Neural progenitor cell (in vitro differentiated cells): Measurements from ENCODE around the gene MYH7. TPM values are rescaled to one million over a fixed set of nuclear protein-coding genes. Genes with fewer than 3 reads are reported as not detected.
"Not testable (repeated sequence)": the region's sequence is repeated elsewhere in the genome, so short reads cannot be mapped to it uniquely, and the experiment has no call there.

Experiments
- DNase-seq: peaks from one replicate; pipeline ENCODE4 v3.0.0-alpha.2; 2016; ENCODE audit warnings: low spot score
- H2AFZ ChIP-seq: fragments of 200-600 bp; sonication (generic); replicated peaks from 2 replicates; pipeline ENCODE4 v1.6.1; 2016; ENCODE audit warnings: antibody characterized with exemption
- H3F3A ChIP-seq: fragments of 200-600 bp; sonication (generic); 2 replicates; pipeline ENCODE4 v1.6.1; 2016; ENCODE audit warnings: antibody characterized with exemption, low read depth
- H3K27ac ChIP-seq: fragments of 200-600 bp; sonication (generic); 2 replicates; pipeline ENCODE4 v1.5.1; 2016; ENCODE audit warnings: mild to moderate bottlenecking
- H3K27me3 ChIP-seq: fragments of 200-600 bp; sonication (generic); 2 replicates; pipeline ENCODE4 v1.6.1; 2016; ENCODE audit warnings: mild to moderate bottlenecking, moderate library complexity
- H3K36me3 ChIP-seq: fragments of 200-600 bp; sonication (generic); 2 replicates; pipeline ENCODE4 v1.5.1; 2016
- H3K4me1 ChIP-seq: fragments of 200-600 bp; sonication (generic); 2 replicates; pipeline ENCODE4 v1.6.1; 2016; ENCODE audit warnings: mixed run types
- H3K4me2 ChIP-seq: fragments of 200-600 bp; sonication (generic); 2 replicates; pipeline ENCODE4 v1.6.1; 2016
- H3K4me3 ChIP-seq: fragments of 200-600 bp; sonication (generic); 2 replicates; pipeline ENCODE4 v1.5.1; 2016
- H3K79me2 ChIP-seq: fragments of 200-600 bp; sonication (generic); 2 replicates; pipeline ENCODE4 v1.6.1; 2016; ENCODE audit warnings: low read depth
- H3K9ac ChIP-seq: fragments of 200-600 bp; sonication (generic); 2 replicates; pipeline ENCODE4 v1.6.1; 2016
- H3K9me3 ChIP-seq: fragments of 200-600 bp; sonication (generic); 2 replicates; pipeline ENCODE4 v1.5.1; 2016; ENCODE audit warnings: low read depth
- H4K20me1 ChIP-seq: fragments of 200-600 bp; sonication (generic); 2 replicates; pipeline ENCODE4 v1.6.1; 2016; ENCODE audit warnings: low read depth
- H3K27ac Mint-ChIP-seq: 3 replicates; pipeline ENCODE4 v1.8.0; 2021; ENCODE audit warnings: mixed read lengths
- H3K27me3 Mint-ChIP-seq: 2 replicates; pipeline ENCODE4 v1.8.0; 2022; ENCODE audit warnings: low read depth, mild to moderate bottlenecking, inconsistent platforms, moderate library complexity, mixed read lengths; ENCODE audit not compliant: insufficient read depth
- H3K36me3 Mint-ChIP-seq: 3 replicates; pipeline ENCODE4 v1.8.0; 2021; ENCODE audit warnings: mixed read lengths
- H3K4me1 Mint-ChIP-seq: 3 replicates; pipeline ENCODE4 v1.8.0; 2021; ENCODE audit warnings: mixed read lengths
- H3K4me3 Mint-ChIP-seq: 3 replicates; pipeline ENCODE4 v1.8.0; 2021; ENCODE audit warnings: mild to moderate bottlenecking, moderate library complexity, mixed read lengths
- H3K9me3 Mint-ChIP-seq: 3 replicates; pipeline ENCODE4 v1.8.0; 2020; ENCODE audit warnings: mixed read lengths
- EZH2 ChIP-seq: fragments of 200-600 bp; sonication (generic); IDR thresholded peaks from 2 replicates; pipeline ENCODE4 v1.6.1; 2017; ENCODE audit warnings: antibody characterized with exemption, mild to moderate bottlenecking, moderate library complexity
- EZH2phosphoT487 ChIP-seq: fragments of 200-600 bp; sonication (generic); IDR thresholded peaks from 2 replicates; pipeline ENCODE4 v1.6.1; 2017; ENCODE audit warnings: antibody characterized with exemption
- total RNA-seq: library from RNA; depleted of rRNA; stranded (reverse); fragments of >200 nt; gene quantifications from 2 replicates; pipeline ENCODE4 v1.2.3, GENCODE V29; 2015; ENCODE audit warnings: low replicate concordance
- TF ChIP-seq, protein P1 (sequence below): fragments of 200-600 bp; sonication (generic); IDR thresholded peaks from 2 replicates; pipeline ENCODE4 v1.5.1; 2017; ENCODE audit warnings: antibody characterized with exemption, mild to moderate bottlenecking

MYH7 gene
- total RNA-seq, 1 donor from 2014 or later, result not detected

DNA sequence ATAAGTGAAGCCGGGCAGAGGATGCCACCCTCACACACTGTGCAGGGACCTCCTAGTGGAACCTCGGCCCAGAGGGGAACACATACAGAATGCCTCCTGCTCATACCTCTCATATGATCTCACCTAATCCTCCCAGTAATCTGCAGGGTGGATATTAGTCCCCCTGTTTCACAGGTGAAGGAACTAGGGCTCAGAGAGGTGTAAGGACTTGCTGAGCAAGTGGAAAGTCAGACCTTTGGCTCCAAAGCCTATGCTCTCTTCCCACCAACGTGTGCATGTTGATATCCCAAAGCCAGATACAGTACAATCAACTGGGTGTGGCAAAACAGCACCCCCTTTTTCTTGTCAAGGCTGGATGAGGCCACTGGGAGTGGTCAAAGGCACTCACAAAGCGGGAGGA, 31.6 kb downstream of the MYH7 start:
- Histone ChIP-seq H3K36me3 (no peaks in the 10 kb centered on the region), H3F3A (no peaks in the 10 kb centered on the region), H3K9me3 (no peaks in the 10 kb centered on the region), H3K27ac (no peak overlapping the region), H3K4me1 (no peaks in the 10 kb centered on the region), H3K79me2 (no peaks in the 10 kb centered on the region), H3K9ac (no peak overlapping the region), H3K27me3 (peaks cover 6% of the 10 kb centered on the region), H2AFZ (no peak overlapping the region), H3K4me2 (no peak overlapping the region), H4K20me1 (no peaks in the 10 kb centered on the region), H3K4me3 (no peak overlapping the region)
- peaks cover 13% of the 10 kb centered on the region for H3K27me3 Mint-ChIP-seq
- no peaks in the 10 kb centered on the region for H3K36me3 Mint-ChIP-seq
- no peak overlapping the region for H3K27ac Mint-ChIP-seq
- DNase-seq, result no peak
- H3K4me1 Mint-ChIP-seq, result peaks cover 12% of the 10 kb centered on the region
- H3K9me3 Mint-ChIP-seq, result peaks cover 3% of the 10 kb centered on the region
- TF ChIP-seq, protein P1, sequence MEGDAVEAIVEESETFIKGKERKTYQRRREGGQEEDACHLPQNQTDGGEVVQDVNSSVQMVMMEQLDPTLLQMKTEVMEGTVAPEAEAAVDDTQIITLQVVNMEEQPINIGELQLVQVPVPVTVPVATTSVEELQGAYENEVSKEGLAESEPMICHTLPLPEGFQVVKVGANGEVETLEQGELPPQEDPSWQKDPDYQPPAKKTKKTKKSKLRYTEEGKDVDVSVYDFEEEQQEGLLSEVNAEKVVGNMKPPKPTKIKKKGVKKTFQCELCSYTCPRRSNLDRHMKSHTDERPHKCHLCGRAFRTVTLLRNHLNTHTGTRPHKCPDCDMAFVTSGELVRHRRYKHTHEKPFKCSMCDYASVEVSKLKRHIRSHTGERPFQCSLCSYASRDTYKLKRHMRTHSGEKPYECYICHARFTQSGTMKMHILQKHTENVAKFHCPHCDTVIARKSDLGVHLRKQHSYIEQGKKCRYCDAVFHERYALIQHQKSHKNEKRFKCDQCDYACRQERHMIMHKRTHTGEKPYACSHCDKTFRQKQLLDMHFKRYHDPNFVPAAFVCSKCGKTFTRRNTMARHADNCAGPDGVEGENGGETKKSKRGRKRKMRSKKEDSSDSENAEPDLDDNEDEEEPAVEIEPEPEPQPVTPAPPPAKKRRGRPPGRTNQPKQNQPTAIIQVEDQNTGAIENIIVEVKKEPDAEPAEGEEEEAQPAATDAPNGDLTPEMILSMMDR, result no peak
- no peak for TF ChIP-seq EZH2
- TF ChIP-seq EZH2phosphoT487, result no peak
- H3K4me3 Mint-ChIP-seq, result no peak overlapping the region

DNA sequence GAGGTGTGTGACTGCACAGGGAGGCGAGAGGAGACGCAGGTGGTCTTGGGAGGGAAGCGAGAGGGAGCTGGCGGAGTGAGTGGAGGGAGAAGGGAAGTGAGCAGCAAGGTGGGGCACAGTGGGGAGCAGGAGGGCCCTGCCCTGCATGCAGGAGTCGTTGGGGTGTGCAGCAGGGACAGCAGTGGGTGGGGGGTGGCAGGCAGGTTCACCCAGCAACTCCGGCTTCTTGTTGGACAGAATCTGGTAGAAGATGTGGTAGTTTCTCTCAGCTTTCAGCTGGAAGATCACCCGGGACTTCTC, 32.4 kb downstream of the MYH7 start:
- Histone ChIP-seq H3F3A (no peaks in the 10 kb centered on the region), H3K9ac (no peak overlapping the region), H3K9me3 (no peaks in the 10 kb centered on the region), H3K27ac (no peak overlapping the region), H2AFZ (no peak overlapping the region), H3K4me1 (no peaks in the 10 kb centered on the region), H3K36me3 (no peaks in the 10 kb centered on the region), H4K20me1 (no peaks in the 10 kb centered on the region), H3K4me2 (no peak overlapping the region), H3K4me3 (no peak overlapping the region), H3K27me3 (peaks cover 6% of the 10 kb centered on the region), H3K79me2 (no peaks in the 10 kb centered on the region)
- DNase-seq, result no peak
- Mint-ChIP-seq H3K27me3 (peaks cover 15% of the 10 kb centered on the region), H3K9me3 (peaks cover 6% of the 10 kb centered on the region), H3K36me3 (no peaks in the 10 kb centered on the region), H3K27ac (no peak overlapping the region), H3K4me3 (no peak overlapping the region), H3K4me1 (peaks cover 11% of the 10 kb centered on the region)
- TF ChIP-seq, protein P1, result no peak
- no peak for TF ChIP-seq EZH2phosphoT487
- TF ChIP-seq EZH2, result no peak

DNA sequence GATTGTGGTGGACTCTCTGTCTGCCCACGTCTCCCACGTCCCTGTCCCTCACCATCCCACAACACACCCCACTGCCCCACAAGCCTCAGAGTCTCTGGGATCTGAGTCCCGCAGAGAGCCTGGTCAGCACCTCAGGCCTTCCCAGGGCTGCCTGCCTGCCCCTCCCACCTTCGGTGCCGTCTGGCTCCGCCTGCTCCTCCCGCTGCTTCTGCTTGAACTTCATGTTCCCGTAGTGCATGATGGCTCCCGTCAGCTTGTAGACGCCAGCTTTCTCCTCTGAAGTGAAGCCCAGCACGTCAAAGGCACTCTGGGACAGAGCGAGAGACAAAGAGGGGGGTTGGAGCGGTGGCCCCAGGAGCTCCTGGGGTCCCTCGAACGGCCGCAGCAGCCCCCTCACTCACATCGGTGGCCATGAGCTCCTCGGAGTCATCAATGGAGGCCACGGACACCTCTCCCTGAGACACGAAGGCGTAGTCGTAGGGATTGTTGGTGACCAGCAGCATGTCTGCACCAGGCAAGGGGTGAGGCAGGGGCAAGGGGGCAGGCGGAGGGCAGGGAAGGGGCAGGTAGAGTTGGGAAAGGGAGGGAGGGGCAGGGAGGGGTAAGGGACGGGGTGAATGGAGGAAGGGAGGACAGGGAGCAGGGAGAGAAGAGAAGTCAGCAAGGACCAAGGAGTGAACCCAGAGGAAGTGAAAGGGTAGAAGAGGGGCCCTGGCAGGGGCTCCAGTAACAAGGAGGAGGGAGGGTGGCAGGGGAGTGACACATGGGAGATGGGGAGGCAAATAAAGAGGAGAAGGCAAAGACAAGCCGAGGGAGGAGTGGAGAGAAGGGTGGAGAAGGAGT, 32.9 kb downstream of the MYH7 start:
- no peak overlapping the region for H3K4me3 ChIP-seq
- no peaks in the 10 kb centered on the region for H3K36me3 Mint-ChIP-seq
- no peak overlapping the region for H3K9ac ChIP-seq
- H3K4me1 Mint-ChIP-seq, result peaks cover 11% of the 10 kb centered on the region
- TF ChIP-seq EZH2phosphoT487 (no peak), EZH2 (no peak)
- H3K9me3 Mint-ChIP-seq, result peaks cover 6% of the 10 kb centered on the region
- H3K27ac ChIP-seq, result no peak overlapping the region
- H3K9me3 ChIP-seq, result no peaks in the 10 kb centered on the region
- H3K27me3 ChIP-seq, result peaks cover 6% of the 10 kb centered on the region
- no peaks in the 10 kb centered on the region for H3F3A ChIP-seq
- DNase-seq, result no peak
- H3K27ac Mint-ChIP-seq, result no peak overlapping the region
- H3K79me2 ChIP-seq, result no peaks in the 10 kb centered on the region
- no peak overlapping the region for H3K4me3 Mint-ChIP-seq
- no peaks in the 10 kb centered on the region for H4K20me1 ChIP-seq
- no peak overlapping the region for H2AFZ ChIP-seq
- peaks cover 15% of the 10 kb centered on the region for H3K27me3 Mint-ChIP-seq
- H3K36me3 ChIP-seq, result no peaks in the 10 kb centered on the region
- H3K4me2 ChIP-seq, result no peak overlapping the region
- H3K4me1 ChIP-seq, result no peaks in the 10 kb centered on the region

DNA sequence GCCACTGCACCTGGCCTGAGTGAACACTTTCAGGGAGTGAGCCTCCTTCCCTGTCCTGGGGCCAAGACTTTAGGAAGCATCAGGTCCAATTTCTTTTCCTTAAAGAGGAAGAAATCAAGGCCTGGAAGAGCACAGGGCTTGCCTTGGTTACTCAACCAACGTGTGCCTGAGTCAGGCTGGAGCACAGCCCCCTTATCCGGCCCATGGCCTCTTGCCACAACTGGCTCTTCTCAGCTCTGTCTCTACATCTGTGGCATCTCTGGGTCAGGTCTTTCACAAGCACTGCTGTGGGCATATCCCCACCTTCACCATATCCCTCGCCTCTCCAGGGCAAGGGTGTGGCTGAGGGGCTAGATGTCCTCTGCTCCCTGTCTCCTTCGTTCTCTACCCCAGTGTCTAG, 34.2 kb downstream of the MYH7 start:
- Mint-ChIP-seq H3K27ac (no peak overlapping the region), H3K4me1 (peaks cover 8% of the 10 kb centered on the region), H3K27me3 (peaks cover 14% of the 10 kb centered on the region), H3K36me3 (no peaks in the 10 kb centered on the region), H3K9me3 (peaks cover 6% of the 10 kb centered on the region), H3K4me3 (no peak overlapping the region)
- no peak for DNase-seq
- no peak overlapping the region for H2AFZ ChIP-seq
- H4K20me1 ChIP-seq, result no peaks in the 10 kb centered on the region
- no peaks in the 10 kb centered on the region for H3K79me2 ChIP-seq
- H3K4me1 ChIP-seq, result no peaks in the 10 kb centered on the region
- no peak for TF ChIP-seq EZH2
- TF ChIP-seq, protein P1, result no peak
- no peak for TF ChIP-seq EZH2phosphoT487
- no peaks in the 10 kb centered on the region for H3F3A ChIP-seq
- H3K4me2 ChIP-seq, result no peak overlapping the region
- H3K9ac ChIP-seq, result no peak overlapping the region
- no peak overlapping the region for H3K4me3 ChIP-seq
- H3K27me3 ChIP-seq, result peaks cover 6% of the 10 kb centered on the region
- no peak overlapping the region for H3K27ac ChIP-seq
- H3K9me3 ChIP-seq, result no peaks in the 10 kb centered on the region
- H3K36me3 ChIP-seq, result no peaks in the 10 kb centered on the region

DNA sequence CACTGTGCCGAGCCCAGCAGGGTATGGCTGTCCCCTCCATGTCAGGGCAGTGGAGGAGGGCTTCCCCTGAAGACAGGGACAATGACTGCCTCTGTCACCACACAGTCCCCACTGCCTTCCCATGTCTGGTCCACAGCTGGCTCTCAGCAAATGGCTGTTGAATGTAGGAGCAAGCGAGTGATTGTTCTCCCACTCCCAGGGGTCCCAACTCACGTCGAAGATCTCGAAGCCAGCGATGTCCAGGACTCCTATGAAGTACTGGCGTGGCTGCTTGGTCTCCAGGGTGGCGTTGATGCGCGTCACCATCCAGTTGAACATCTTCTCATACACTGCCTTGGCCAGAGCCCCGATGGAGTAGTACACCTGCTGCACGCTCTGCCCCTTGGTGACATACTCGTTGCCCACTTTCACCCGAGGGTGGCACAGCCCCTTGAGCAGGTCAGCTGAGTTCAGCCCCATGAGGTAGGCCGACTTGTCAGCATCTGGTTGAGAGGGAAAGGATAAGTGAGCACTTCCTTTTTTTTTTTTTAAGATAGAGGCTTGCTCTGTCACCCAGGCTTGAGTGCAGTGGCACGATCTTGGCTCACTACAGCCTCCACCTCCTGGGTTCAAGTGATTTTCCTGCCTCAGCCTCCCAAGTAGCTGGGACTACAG, 34.8 kb downstream of the MYH7 start:
- H3K4me2 ChIP-seq, H3K36me3 ChIP-seq, DNase-seq, H3K36me3 Mint-ChIP-seq, H3K79me2 ChIP-seq, H3K9ac ChIP-seq, H4K20me1 ChIP-seq, H3K27ac ChIP-seq, H3K27me3 ChIP-seq, H3K27ac Mint-ChIP-seq, H3K9me3 Mint-ChIP-seq, H2AFZ ChIP-seq, H3K9me3 ChIP-seq, H3K4me1 ChIP-seq, H3F3A ChIP-seq, H3K4me3 Mint-ChIP-seq, H3K4me1 Mint-ChIP-seq, H3K4me3 ChIP-seq: not testable (repeated sequence)
- peaks cover 18% of the 10 kb centered on the region for H3K27me3 Mint-ChIP-seq
